Hepatic stellate cell (primary cell): ENCODE results near the gene CBX1.

Experiments
- DNase-seq: peaks from one replicate; pipeline ENCODE4 v3.0.0; 2011; ENCODE audit warnings: low spot score

The CBX1 gene

DNA sequence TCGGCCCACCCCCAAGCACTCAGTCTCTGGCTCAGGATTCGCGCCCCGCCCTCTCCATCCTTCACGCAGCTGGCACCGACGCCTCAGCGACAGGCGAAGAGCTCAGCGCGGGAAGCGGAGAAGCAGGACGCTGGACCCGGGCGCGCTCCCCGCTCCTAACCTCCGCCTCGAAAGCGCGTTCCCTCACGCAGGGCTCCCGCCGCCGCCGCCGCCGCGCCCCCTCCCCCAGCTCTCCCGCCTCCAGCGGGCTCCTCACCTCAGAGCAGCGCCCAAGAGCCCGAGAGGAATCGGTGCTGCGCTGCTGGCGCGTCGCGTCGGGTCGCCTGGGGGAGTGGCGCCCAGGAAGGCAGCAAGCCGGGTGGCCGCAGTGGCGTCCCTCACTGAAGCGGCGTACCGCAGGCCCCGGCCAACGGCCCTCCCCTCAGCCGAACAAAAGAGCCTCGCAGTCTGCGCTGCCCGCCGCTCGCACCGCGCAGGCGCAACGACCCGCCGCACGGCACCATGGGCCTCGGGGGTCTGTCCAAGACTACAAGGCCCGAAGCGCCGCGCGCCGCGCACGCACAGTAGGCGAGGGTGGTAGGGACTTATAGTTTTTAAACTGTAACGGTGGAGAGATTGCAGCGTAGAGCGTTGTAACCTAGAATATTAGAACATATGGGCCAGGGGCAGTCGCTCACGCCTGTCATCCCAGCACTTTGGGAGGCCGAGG, at the start of gene CBX1:
TSS of gene CBX1 (minus strand) at position 467 of the 709 bp plus-strand sequence. CDS start 24,474 bp downstream, outside the sequence.
- DNase-seq = peak; percentile 89

DNA sequence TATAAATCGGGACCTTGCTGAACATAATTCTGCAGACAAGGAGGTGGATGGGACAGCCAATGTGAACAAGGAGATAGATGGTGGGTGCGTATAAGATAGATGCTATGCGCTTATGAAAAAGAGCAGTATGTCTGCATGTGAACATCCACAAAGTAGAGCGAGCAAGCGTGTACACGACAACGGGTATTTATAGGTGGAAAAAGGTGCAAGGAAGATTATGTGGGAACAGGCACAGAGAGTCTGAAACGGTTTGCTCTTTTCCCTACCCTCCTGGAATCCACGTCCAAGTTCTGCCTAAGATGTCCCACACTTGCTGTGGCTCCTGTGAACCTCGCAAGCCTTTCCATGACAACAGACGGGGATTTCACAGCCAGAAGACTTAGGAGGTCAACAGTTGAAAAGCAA, 49.3 kb upstream of the CBX1 start:
- no peak for DNase-seq

DNA sequence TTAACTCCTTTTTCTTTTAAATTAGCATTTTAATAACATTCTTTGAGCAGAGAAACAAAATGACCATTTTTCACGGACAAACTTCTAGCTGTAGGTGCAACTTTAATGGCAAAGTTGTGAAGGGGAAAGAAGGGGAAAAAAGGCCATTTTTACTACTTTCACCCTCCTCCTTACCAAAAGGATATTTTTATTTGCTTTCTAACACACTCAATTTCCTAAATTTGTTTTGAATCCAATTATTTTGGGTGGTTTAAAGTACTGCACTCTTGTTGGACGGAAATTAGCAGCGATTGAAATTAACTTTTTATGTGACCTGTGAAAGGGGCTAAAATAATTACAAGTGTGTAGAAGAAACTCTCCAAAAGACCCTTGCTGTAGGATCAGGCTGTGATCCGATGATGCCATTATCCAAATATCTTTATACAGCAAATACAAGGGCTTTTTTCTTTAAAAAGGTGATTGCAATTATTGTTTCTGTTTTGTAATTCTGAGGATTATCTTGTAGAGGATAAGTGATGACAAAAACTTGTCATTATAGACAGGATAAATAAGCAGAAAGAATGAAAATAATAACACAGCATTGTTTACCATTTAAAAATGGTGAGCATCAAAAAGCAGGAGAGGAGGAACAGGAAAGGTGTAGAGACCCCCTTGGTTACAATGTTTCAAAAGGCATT, 48.6 kb upstream of the CBX1 start:
- DNase-seq = no peak

DNA sequence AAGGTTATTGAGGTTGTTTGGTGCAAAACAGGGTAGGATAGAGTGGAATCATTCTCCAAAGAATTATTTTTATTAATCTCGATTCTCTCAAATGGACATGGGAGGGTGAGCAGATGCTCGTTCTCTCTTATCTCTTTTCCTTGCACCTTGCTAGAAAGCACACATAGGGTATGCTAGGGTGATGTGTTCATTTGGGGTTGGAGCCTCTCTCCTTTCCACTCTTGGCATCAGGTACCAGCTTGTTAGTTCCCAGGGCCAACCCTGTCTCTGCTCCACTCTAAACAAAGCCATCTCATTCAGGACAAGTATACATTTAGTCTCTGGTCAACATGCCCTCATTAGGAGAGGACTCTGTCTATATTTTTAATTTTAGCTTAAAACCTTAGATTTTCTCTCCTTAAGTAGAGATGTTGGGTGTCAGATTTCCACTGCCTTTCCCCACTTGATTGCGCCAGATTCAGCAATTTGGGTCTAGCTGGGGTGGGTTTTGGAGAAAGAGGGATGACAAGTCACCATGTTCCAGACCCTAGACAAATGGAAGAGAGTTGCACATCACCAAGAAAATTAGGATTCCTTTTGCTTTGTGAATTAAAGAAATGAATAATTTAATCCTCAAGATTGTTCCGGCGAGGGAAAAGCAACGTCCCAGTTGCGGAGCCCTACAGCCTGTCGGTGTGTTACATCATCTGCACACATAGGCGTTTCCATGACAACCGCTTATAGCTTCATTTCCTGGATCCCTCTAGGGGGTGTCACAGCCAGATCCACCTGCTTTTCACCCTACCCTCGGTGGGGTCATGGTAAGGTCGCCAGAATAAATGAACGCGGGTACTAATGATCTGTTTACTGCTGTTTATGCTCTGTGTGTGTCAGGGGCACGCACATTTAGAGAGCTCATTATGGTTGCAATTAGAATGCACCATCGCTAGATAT, 47.8 kb upstream of the CBX1 start:
- DNase-seq = no peak

DNA sequence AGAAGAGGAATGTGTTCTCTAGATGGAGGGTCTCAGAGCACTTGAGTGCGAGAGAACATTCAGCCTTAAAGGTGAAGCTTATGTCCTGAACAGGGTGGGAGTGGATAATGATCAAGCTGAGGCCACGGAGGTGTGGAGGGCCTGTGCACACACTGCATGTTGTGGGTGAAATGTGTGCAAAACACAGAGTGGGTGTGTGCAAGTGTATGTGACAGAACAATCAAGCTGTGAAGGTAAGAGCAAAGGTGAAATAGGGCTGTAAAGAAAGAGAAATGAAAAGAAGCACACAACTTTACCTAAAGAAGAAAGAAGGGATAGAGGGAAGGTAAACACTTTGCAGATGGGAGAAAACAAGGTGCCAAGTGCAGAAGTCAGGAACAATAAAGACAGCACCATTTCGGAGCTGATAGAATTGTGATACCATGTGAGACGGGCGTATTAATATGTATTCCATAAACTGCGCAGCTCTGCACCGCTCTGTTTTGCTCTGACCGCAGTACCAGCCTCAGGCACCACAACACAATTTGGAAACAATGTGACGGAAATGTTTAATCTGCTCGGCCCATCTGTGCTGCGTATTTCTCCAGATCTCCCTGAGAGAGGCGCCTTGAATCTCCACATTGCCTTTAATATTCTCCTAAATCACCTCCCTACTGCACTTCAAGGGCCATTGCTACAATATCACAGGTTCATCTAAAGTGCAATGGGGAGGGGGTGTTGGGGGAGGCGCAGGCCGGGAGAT, 46.9 kb upstream of the CBX1 start:
- no peak for DNase-seq

DNA sequence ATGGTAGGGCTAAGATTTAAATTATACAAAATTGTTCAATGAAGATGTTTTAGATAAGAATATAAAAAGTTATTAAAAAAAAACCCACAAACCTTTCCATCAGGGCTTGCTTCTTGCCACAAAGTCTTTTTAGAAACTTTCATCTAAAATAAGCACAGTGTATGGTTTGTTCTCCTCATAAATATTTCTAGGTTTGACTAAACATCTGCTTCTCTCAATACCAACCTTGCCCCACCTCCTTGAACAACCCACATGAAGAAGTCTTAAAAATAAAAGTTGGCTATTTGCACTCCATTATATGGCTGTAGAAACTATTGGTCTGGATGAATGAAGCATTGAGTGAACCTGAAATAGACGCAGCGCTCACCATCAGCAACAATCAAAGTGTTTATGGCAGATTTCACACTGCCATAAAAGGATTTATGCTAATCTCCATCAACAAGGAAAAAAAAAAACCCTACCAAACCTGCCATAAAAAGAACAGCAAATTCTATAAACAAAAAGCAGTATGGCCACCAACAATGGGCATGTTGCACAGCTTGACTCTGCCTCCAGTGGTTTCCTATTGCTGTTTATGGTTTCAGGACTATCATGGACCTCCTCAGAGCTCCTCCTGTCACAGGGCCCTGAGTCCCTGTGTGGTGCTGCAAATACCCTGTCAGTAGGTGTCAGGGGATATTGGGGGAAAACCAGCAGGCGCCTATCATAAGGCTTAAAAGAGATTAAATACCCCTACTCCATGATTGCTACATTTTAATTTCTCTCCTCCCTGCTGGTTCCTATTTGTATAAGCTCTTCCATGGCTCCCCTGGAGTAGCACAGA, 43.9 kb upstream of the CBX1 start:
- no peak for DNase-seq

DNA sequence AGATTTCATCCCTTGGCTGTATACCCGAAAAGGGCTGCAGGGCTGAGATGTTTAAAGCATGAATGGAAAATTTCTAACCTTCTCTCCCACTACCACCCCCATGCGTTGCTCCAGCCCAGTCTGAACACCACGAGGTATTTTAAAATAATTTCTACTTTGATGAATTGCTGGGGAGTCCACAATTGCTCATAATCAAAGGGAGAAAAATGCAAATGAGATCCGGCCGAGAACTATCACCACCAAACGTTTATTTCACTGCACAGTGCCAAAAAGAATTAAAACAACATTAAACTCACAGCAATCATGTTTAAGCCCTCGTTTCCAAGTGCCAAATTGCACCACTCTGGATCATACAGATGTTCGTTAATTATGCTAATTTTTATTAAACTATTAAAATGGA, 43.0 kb upstream of the CBX1 start:
- no peak for DNase-seq

DNA sequence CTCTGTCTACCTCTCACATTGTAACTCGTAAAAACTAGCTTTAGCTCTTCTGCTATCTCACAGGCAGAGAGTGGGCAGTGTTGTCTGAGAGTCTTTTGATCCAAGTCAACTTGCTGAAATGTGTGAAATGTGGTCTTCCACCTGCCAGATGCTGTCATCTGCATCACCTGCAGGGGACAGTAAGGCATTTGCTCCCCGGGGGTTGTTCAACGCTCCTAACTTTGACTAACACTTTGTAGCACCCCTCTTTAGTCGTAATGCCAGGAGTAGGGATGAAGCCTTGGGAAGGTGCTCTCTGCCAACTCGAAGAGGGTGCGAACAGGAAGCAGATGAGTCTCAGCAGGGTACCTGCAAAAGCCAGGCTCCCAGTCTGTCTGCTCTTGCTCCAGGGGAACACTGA, 42.4 kb upstream of the CBX1 start:
- no peak for DNase-seq

DNA sequence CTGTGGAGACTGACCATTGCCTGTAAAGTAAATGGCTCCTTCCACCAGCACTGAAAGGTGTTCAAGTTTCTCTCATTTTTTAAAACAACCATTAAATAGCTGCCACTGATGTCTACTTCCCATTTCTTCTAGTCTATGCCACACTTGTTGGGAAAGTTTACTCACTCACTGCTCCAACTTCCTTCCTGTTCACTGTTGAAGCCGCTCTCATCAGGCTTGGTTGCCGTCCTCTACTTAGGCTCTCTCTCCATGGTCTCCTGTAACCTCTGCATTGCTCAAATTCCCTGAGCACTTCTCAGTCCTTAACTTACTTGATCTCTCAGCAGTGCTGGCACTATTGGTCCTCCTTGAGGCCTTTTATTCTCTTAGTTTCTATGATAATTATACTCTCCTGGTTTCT, 38.7 kb upstream of the CBX1 start:
- DNase-seq = no peak

DNA sequence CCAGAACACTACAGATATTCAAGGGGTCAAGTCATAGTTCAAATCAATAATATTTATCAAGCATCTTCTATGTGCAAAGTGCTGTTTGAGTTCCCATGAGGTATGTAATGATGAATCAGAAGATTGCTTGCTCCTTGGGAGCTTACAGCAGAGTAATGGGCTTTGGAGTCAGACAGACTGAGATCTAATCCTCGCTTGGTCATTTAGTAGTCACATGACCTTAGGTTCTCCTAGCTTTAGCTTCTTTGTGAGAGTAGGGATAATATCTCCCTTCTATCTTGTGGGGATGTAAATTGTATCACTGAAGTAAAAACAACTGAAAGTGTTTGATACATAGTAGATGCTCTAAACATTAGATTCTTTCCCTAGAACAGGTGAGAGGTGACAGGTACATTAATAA, 36.4 kb upstream of the CBX1 start:
- no peak for DNase-seq

DNA sequence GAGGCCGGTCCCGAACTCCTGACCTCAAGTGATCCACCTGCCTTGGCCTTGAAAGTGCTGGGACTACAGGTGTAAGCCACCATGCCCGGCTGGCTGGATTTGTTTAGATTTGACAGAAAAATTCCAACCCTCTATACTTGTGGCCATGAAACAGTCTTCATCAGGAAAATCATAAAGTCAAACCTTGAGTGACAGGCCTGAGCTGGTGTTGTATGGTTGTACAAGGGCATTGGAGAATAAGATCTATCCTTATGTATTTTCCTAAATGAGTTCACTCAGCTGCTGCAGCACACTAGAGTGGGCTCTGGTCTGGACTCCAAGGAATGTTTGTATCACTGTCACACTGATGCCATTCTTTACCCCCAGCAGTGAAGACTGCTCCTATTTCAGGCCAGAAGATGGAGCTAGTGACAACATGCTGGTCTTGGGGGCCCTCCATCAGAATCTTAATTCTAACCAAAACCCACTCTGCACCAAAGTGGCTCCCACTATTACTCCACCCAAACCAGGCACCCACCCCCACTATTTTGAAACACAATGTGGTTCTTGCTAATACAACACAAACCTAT, 33.7 kb upstream of the CBX1 start:
- DNase-seq = peak; percentile 11

DNA sequence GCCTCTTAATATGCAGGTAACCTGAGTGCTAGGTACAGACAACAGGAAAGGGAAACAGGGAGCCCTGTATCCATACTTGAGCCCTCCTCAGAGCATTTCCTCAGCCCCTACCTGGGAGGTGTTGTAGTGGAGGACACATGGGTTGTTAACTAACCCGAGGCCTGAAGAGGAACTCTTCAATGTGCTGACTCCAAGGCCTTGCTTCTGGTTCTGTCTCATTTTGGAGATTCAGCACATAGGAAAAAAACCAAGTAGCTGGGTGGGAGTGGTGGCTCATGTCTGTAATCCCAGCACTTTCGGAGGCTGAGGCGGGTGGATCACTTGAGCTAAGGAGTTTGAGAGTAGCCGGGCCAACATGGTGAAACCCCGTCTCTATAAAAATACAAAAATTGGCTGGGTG, 31.1 kb upstream of the CBX1 start:
- no peak for DNase-seq

DNA sequence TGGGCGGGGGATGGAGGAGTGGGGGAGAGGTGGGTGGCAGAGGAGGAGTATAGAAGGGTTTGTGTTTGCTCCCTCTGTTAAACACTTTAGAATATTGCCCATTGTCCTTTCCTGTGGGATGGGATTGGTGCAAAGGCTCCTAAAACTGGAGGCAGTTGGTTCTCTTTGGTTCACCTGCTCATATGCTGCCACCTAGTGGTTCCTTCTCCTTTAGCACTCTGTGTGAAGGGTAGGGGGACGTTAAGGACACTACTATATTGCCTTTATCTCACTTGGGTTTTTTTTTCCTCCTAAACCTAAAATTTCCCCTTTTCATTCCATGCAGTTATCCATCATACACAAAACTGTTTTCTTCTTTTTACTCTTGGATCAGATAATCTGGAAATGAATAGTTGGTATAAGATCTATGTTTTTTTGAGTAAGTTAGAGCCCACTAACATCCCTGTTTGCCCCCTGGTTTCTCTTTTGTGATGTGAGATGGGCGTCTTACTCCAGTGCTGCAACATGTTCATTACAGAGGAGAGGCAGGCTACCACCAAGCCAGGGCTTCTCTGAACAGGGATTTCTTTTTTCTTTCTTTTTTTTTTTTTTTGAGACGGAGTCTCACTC, 30.0 kb upstream of the CBX1 start:
- peak; percentile 77 for DNase-seq

DNA sequence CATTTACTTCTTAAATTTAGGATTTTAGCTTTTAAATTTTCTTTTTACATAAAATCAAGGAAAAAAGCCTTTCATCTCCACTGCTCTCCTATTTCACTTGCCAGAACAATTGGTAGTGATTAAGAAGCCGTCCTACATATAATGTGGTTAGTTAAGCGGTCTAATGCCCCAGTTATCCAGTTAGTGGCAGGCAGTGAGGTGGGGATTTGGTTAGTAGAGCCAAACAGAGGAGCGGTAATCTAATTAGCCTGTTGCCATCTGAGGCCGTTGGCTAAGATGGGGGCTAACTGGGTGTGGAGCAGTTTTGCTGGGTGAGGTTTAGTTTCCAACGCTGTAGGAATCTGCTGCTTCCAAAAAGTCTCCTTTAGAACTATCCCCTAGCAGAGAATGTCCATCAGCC, 28.7 kb upstream of the CBX1 start:
- no peak for DNase-seq

DNA sequence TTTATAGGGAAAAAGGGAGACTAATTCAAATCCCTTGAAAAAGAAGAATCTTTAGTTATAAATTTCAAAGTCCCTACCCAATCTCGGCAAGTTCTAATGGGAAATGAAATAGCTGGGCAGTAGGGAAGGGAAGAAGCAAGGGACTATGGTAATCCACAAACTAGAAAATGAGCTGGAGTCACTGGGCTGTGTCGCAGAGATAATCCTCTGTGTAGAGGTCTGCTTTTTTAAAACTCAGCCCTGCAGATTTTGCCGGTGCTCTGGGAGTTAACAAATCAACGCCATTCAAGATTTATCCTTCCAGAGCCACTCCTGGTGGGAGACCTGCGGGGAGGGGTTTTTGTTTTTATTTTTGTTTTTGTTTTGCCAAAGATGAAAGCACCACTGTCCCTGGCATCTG, 27.1 kb upstream of the CBX1 start:
- DNase-seq = no peak

DNA sequence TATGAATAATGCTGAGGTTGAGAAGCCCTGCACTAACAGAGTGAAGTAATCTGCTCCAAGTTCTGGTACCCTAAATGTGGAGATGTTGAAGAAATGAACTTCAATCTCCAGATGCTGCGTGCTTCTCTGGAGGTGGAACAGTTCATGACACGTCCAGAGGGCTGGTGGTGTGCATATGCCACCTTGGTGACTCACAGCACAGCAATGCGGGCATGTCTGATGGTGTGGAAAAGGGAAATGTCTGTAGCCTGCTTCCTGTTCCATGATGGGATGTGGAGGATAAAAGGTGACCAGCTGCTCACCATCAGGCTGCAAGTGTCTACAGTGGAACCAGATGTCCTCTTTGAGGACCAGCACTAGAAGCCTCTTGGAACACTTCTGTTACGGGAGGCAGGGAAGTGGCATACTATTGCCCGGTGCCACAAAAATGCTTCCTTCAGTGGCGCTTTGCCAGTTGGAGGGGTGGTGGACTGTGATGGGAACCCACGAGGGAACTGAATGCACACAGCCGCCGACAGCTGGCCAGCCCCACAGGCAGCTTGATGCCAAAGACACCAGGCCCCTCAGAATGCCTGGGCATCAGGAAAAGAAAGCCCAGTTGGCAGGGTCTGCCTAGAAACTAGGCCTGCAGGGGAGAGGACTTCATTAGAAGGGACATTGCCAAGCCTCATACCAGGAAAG, 26.2 kb upstream of the CBX1 start:
- no peak for DNase-seq

DNA sequence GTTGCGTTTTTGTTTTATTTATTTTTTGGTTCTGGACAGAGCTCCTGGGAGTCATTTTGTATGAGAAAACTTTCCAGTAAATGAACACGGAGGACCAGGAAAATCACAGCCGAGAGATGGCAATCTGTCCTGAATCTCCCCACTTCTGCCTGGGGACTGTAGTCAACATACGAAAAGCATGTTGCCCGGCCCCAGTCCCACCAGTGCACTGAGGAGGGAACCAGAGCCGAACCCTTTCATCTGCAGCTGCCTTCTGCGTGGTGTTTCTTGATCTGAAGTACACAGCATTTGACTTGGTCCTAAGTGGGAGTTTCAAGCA, 25.2 kb upstream of the CBX1 start:
- no peak for DNase-seq

DNA sequence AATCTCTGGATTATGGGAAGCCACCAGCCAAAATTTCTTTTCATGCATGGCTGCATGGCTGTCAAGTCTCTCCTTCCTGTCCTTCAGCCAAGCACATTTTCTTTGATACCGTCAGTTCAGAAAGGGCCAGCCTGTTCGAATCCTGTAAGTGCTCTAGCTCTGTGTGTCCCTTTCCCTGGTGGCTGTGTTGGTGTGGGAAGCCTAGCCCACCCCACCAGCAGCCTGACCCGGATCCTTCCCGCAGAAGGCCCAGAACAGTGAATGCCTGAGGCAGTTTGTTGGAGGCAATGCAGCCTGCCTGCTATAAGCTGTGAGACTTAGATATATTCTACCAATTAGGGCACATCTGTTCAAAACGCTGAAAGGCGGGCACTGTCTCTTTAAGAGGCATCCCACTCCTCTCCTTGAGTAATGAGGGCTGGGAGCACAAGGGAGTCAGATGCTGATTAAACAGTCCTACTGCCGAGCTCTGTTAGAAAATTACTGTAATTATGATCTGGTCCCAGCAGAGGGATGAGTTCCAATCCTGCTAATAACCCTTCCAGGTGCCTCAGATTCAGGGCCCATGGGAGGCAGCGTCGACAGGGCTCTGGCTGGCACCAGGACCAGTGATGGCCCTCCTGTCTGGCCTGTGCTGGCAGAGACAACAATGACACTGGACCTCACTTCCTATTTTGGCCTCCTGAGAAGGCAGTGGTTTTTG, 24.7 kb upstream of the CBX1 start:
- DNase-seq = no peak

DNA sequence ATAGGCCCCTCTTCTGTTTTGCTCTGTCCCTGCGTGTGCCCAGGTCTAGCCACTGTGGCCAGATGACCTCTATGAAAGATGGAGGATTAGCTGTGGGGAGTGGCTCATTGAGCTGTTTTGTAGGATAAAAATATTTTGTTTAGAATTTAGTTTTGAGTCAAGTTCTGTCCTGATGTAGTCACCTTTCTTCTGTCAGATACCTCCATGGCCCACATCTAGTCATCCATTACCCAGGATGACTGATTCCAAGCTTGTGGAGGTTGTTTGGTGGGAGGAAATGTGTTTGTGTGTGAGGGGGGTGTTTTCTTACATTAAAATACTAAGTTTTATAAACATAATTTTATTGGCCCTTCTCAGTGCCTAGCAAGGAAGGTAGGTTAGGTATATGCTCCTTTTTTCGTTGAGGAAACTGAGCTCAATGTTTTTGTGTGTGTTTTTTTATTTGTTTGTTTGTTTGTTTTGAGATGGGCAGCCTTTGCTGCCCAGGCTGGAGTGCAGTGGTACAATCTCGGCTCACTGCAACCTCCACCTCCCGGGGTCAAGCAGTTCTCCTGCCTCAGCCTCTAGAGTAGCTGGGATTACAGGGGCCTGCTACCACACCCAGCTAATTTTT, 22.6 kb upstream of the CBX1 start:
- no peak for DNase-seq
